Measurements from ENCODE around the gene CHCHD6.

Gene CHCHD6

DNA sequence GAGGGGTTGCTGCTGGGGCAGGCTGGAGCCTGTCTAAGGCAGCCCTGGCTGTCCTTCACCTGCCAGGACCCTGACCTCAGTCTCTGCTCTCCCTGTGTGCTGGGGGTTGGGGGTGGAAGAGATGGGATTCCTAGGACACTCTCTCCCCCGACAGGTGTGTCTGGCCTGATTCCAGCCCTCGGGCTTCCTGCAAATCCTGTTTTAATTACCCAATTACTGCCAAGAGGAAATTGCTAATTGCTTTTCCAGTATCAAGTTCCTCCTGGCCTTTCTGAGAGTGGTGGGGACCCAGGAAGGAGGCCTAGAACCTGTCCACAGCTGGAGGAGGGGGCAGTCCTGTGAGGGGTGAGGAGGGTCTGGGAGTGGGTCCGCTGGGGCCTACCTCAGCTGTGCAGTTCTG, 294.7 kb downstream of the CHCHD6 start:
- DNase-seq, result no peak

DNA sequence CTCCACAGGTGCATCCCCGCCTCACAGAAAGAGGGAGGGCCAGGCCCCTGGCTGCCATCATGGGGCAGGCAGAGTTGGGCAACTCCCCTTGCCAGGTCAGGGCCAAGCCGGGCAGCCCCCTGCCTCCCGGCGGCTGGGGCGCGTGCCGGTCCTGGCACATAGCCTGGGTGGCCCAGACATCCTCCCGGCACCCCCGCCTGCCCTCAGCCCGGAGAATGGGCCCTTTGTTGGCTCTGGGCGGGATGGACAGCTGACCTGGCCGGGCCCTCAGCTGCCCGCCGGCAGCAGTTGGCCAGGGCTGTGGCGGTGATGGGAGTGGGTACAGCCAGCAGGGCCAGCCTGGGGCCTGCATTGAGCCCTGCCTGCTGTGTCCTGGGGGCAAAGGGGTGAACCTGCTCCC, 295.3 kb downstream of the CHCHD6 start:
- no peak for DNase-seq

GRCh38 chr3:127000119-127000518, 296.1 kb downstream of the CHCHD6 start:
- DNase-seq, result no peak

- no peak for DNase-seq
Measured at GRCh38 chr3:127000761-127001160, 296.7 kb downstream of the CHCHD6 start.

- no peak for DNase-seq
Measured at GRCh38 chr3:127001486-127002194, 297.6 kb downstream of the CHCHD6 start.

DNA sequence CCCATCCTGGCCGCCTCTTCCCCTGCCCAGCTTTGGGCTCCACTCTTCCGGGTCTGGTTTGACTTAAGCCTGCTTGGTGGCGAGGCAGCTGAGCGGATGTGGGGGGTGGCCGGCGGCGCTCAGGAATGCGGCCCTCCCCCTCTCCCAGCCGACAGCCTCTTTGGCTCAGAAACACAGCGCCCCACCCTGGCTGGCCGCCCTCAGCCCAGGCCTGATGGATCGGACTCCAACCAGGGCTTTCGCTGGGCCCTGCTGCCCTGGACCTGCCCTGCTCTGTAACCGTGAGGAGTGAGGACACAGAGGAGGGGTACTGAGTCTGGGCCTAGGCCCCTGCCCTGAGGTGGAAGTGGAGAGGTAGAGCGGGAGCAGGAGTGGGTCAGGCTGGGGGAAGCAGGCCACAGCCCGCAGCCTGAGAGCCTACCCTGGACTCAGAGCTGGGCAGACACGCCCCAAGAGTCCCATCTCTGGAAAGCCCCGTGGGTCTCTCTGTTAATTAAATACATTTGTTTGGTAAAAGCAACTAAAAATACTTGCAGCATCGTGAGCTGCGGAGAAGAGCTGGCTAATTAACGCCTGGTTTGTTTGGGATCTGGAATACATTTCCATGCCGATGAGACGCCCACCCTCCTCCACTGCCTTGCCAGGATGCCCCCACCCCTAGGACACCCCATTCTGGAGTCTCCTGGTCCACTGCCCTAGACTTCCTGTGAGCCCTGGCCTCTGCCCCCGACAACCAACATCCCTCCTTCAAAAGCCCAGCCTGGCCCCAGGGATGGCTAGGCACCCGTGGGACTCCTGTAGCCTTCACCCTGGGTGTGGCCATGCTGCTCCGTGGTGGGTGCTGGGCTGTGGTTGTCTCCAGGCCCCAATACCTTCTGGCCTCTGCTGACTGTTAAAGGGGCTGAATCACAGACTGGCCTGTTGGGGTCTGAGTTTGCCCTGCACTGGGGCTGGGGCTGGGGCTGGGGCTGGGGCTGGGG, 298.4 kb downstream of the CHCHD6 start:
- DNase-seq, result no peak

- no peak for DNase-seq
Measured at GRCh38 chr3:127003175-127003555, 299.1 kb downstream of the CHCHD6 start.

GRCh38 chr3:127003601-127004280, 299.7 kb downstream of the CHCHD6 start:
- no peak for DNase-seq

GRCh38 chr3:127004641-127005397, 300.8 kb downstream of the CHCHD6 start:
- DNase-seq, result no peak

DNA sequence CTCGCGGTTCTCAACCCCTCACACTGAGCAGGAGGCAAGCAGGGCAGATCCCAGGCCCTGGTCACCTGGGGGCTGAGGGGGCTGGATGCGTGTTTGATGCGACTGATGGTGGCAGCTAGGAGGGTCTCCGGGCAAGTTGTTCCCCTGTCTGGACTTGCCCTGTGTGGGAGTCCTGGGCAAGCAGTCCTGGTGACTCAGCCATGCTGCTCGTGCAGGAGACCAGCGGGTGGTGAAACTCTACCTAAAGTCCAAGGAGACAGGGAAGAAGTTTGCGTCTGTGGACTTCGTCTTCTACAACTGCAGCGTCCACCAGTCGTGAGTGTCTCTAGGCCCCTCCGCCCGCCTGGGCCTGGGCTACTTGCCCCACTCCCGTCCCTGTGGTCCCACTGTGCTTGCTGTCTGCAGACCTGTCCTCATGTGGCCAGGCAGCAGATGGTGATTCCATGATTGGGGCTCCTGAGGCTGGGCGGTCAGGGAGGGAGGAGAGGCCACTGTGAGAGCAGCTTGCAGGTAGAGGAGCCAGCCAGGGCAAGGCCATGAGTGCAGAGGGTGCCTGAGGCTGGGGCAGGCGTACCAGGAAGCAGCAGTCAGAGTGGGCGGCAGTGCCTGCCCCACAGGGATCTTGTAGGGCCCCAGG, 301.9 kb downstream of the CHCHD6 start:
- DNase-seq, result no peak

- no peak for DNase-seq
Measured at GRCh38 chr3:127006781-127007436, 302.9 kb downstream of the CHCHD6 start.

- DNase-seq, result no peak
Measured at GRCh38 chr3:127008236-127008635, 304.2 kb downstream of the CHCHD6 start.

- DNase-seq, result no peak
Measured at GRCh38 chr3:127009531-127009930, 305.5 kb downstream of the CHCHD6 start.
